SU-DHL-6 (cell line): ENCODE data around the gene SH2D5.

ENCODE experiments used
- H2AFZ ChIP-seq: fragments of 200-600 bp; sonication (generic); 2 replicates; pipeline ENCODE4 v1.6.1; 2014; ENCODE audit warnings: low read depth, mild to moderate bottlenecking, moderate library complexity, mixed read lengths, antibody characterized with exemption, low read length; ENCODE audit not compliant: severe bottlenecking
- H3F3A ChIP-seq: fragments of 200-600 bp; shearing (Covaris generic); 2 replicates; pipeline ENCODE4 v1.6.0; 2016; ENCODE audit warnings: antibody characterized with exemption, mild to moderate bottlenecking; ENCODE audit not compliant: insufficient read depth
- H3K27ac ChIP-seq: fragments of 200-600 bp; sonication (generic); 2 replicates; pipeline ENCODE4 v1.5.1; 2016; ENCODE audit warnings: low read depth, mild to moderate bottlenecking, low read length, moderate library complexity, mixed read lengths
- H3K27me3 ChIP-seq: fragments of 200-600 bp; sonication (generic), shearing (Covaris generic); 2 replicates; pipeline ENCODE4 v1.6.0; 2014; ENCODE audit warnings: mild to moderate bottlenecking, low read length
- H3K36me3 ChIP-seq: fragments of 200-600 bp; sonication (generic); 2 replicates; pipeline ENCODE4 v1.6.1; 2014; ENCODE audit warnings: mild to moderate bottlenecking, low read length, mixed read lengths
- H3K4me2 ChIP-seq: fragments of 300-600, 200-600 bp; shearing (Covaris generic), sonication (generic); 2 replicates; pipeline ENCODE4 v1.6.0; 2014; ENCODE audit warnings: low read length, low read depth, mild to moderate bottlenecking; ENCODE audit not compliant: poor library complexity, severe bottlenecking
- H3K4me3 ChIP-seq: fragments of 200-600 bp; sonication (generic); 2 replicates; pipeline ENCODE4 v1.5.1; 2014; ENCODE audit warnings: antibody characterized with exemption, low read length, mild to moderate bottlenecking, mixed read lengths; ENCODE audit not compliant: insufficient read depth, poor library complexity, severe bottlenecking
- H3K79me2 ChIP-seq: fragments of 200-600 bp; sonication (generic); 2 replicates; pipeline ENCODE4 v1.6.1; 2014; ENCODE audit warnings: mild to moderate bottlenecking, low read length, moderate library complexity; ENCODE audit not compliant: insufficient read depth
- H3K9ac ChIP-seq: fragments of 200-600 bp; sonication (generic); 2 replicates; pipeline ENCODE4 v1.7.0; 2014; ENCODE audit warnings: mild to moderate bottlenecking, low read length
- H3K9me2 ChIP-seq: fragments of 200-600 bp; sonication (generic); replicated peaks from 2 replicates; pipeline ENCODE4 v1.6.1; 2014; ENCODE audit warnings: low read length; ENCODE audit not compliant: insufficient read depth
- H3K9me3 ChIP-seq: fragments of 200-600 bp; sonication (generic); 2 replicates; pipeline ENCODE4 v1.6.1; 2014; ENCODE audit warnings: low read length, mixed read lengths; ENCODE audit not compliant: insufficient read depth
- H4K20me1 ChIP-seq: fragments of 200-600 bp; sonication (generic); 2 replicates; pipeline ENCODE4 v1.6.1; 2014; ENCODE audit warnings: low read depth, mild to moderate bottlenecking, antibody characterized with exemption, low read length, moderate library complexity, mixed read lengths
- CTCF ChIP-seq: fragments of 200-600 bp; sonication (generic); IDR thresholded peaks from one replicate; pipeline ENCODE4 v1.5.1; 2017; ENCODE audit warnings: antibody characterized with exemption, mild to moderate bottlenecking, low read length, moderate library complexity; ENCODE audit not compliant: insufficient read depth, poor library complexity, severe bottlenecking
- EZH2phosphoT487 ChIP-seq: fragments of 200-600 bp; sonication (generic), shearing (Covaris generic); conservative IDR thresholded peaks from 2 replicates; pipeline ENCODE4 v1.6.1; 2018; ENCODE audit warnings: mild to moderate bottlenecking, antibody characterized with exemption, low read length, moderate library complexity, mixed read lengths

SH2D5 gene

GRCh38 chr1:20708891-20709290 is 23.6 kb downstream of the SH2D5 start:
- no peaks in the 10 kb centered on the region for H3K36me3 ChIP-seq
- TF ChIP-seq EZH2phosphoT487: no peak
- no peak for TF ChIP-seq CTCF
- no peak overlapping the region for H3K27ac ChIP-seq
- no peaks in the 10 kb centered on the region for H3K27me3 ChIP-seq
- no peak overlapping the region for H2AFZ ChIP-seq
- H3K9me3 ChIP-seq: no peaks in the 10 kb centered on the region
- H3F3A ChIP-seq: no peaks in the 10 kb centered on the region
- H3K4me2 ChIP-seq: no peak overlapping the region
- H3K4me3 ChIP-seq: no peak overlapping the region
- no peaks in the 10 kb centered on the region for H3K79me2 ChIP-seq
- H3K9ac ChIP-seq: no peak overlapping the region
- no peaks in the 10 kb centered on the region for H3K9me2 ChIP-seq
- no peaks in the 10 kb centered on the region for H4K20me1 ChIP-seq

- H3K36me3 ChIP-seq: no peaks in the 10 kb centered on the region
- no peaks in the 10 kb centered on the region for H3K9me3 ChIP-seq
- H3K27me3 ChIP-seq: no peaks in the 10 kb centered on the region
- no peak overlapping the region for H3K4me3 ChIP-seq
- H3K9me2 ChIP-seq: no peaks in the 10 kb centered on the region
- no peak overlapping the region for H3K9ac ChIP-seq
- TF ChIP-seq CTCF (no peak), EZH2phosphoT487 (no peak)
- no peaks in the 10 kb centered on the region for H3F3A ChIP-seq
- H3K4me2 ChIP-seq: no peak overlapping the region
- H2AFZ ChIP-seq: no peak overlapping the region
- no peaks in the 10 kb centered on the region for H4K20me1 ChIP-seq
- no peak overlapping the region for H3K27ac ChIP-seq
- H3K79me2 ChIP-seq: no peaks in the 10 kb centered on the region
Measured at GRCh38 chr1:20708057-20708456, 24.4 kb downstream of the SH2D5 start.

- no peaks in the 10 kb centered on the region for H3F3A ChIP-seq
- H3K27ac ChIP-seq: no peak overlapping the region
- no peaks in the 10 kb centered on the region for H3K36me3 ChIP-seq
- H4K20me1 ChIP-seq: no peaks in the 10 kb centered on the region
- no peaks in the 10 kb centered on the region for H3K79me2 ChIP-seq
- H3K4me2 ChIP-seq: no peak overlapping the region
- H2AFZ ChIP-seq: no peak overlapping the region
- H3K9me2 ChIP-seq: no peaks in the 10 kb centered on the region
- H3K27me3 ChIP-seq: no peaks in the 10 kb centered on the region
- H3K9ac ChIP-seq: no peak overlapping the region
- H3K9me3 ChIP-seq: no peaks in the 10 kb centered on the region
- no peak overlapping the region for H3K4me3 ChIP-seq
- TF ChIP-seq CTCF (no peak), EZH2phosphoT487 (no peak)
Measured at GRCh38 chr1:20706841-20707240, 25.7 kb downstream of the SH2D5 start.
